ENCODE results near the gene FBXO8. TPM values are rescaled to one million over a fixed set of nuclear protein-coding genes. Genes with fewer than 3 reads are reported as not detected.

FBXO8 gene
- total RNA-seq, 2 experiments from 2014 or later, result 13.7 to 16.6 TPM

DNA sequence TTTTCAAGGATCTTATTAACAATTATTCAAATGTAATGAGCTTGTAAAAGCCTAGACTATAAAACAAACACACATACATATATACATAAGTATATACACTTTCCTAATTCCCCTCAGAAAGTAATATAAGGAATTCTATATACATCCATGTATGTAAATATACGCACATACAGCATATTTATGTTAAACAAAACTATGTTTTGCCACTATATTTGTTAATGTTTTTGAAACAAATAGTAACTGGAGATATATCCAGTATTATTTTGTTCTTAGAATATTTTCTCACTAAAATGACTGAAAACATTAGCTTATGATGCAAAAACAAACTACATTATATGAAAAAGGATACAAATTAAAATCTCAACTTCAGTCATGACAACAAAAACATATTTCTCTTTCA, 85.1 kb downstream of the FBXO8 start:
- Mint-ChIP-seq H3K4me1 (ENCODE audit: low read depth) (no peaks in the 10 kb centered on the region), H3K27ac (no peak overlapping the region), H3K9me3 (ENCODE audit: insufficient read depth) (no peaks in the 10 kb centered on the region), H3K36me3 (ENCODE audit: low read depth) (no peaks in the 10 kb centered on the region), H3K27me3 (ENCODE audit: low read depth) (peaks cover 15% of the 10 kb centered on the region), H3K4me3 (no peak overlapping the region)
- DNase-seq, result no peak
- POLR2A ChIA-PET, result no interaction called here
- CTCF ChIA-PET, result no interaction called here
- ATAC-seq, result no peak

DNA sequence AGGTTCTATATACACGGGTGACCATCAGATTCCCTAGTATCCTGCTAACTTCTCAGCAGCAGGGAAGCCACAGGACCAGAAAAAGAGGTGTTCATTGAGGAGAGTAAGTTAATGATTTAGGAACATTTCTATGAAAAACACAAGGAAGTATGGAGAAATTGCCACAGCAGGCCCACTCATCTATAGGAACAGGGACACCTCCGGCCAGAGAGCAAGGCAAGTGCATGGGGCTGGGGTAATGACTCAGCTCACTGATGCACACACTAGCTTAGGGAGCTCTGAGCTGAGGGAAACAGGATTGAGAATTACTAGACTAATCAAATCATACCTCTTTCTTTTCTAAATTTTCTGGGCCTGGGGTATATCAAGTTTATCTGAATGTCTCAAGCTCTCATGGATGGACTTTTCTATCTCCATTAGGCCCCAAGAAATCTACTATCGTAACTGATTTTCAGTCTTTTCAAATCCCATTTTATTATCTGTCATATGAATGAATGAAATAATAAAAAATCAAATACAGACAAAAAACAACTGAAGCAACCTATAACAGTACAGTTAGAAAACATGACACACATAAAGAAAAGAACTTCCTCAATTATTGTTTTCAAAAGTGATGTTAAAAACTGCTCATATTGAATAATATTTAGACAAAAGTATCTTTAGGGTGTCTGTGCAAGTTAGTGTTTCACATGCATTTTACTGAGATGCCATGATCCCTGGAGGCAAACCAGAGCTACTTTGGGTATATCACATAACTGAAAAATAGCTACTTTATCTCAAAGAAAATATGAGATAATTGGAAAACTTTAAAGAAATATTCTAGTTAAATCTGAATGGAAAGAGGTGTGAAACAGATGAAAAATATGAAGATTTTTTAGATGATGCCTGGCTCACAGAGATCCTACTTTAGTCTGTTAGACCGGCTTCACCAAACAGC, 89.8 kb downstream of the FBXO8 start:
- ATAC-seq (no peak), DNase-seq (no peak)
- Mint-ChIP-seq H3K4me3 (no peak overlapping the region), H3K27ac (no peak overlapping the region), H3K36me3 (ENCODE audit: low read depth) (no peaks in the 10 kb centered on the region), H3K27me3 (ENCODE audit: low read depth) (peaks cover 13% of the 10 kb centered on the region), H3K9me3 (ENCODE audit: insufficient read depth) (no peaks in the 10 kb centered on the region), H3K4me1 (ENCODE audit: low read depth) (no peaks in the 10 kb centered on the region)
- POLR2A ChIA-PET, result no interaction called here
- CTCF ChIA-PET, result no interaction called here

DNA sequence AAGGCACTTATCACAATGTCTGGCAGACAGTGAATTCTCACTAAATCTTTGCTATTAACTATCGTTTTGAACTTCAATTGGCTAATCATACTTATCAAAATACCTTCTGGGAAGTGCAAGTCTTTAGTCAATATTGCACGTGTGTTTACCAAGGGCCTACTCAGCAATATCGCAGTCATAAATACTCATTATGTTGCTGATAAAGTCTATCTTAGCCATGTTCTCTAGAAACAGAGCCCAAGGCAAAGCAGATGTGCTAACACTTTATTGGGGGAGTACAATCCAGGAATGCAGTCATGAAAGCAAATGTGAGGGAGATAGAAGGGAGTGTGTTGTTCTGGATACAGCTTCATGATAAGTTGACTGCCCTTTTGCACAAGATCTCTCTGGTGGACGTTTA, 90.5 kb downstream of the FBXO8 start:
- ChIA-PET CTCF (no interaction called here), POLR2A (no interaction called here)
- H3K4me3 Mint-ChIP-seq, result no peak overlapping the region
- no peak overlapping the region for H3K27ac Mint-ChIP-seq
- H3K9me3 Mint-ChIP-seq (ENCODE audit: insufficient read depth), result no peaks in the 10 kb centered on the region
- ATAC-seq (no peak), DNase-seq (no peak)
- no peaks in the 10 kb centered on the region for H3K4me1 Mint-ChIP-seq (ENCODE audit: low read depth)
- H3K27me3 Mint-ChIP-seq (ENCODE audit: low read depth), result peaks cover 13% of the 10 kb centered on the region
- no peaks in the 10 kb centered on the region for H3K36me3 Mint-ChIP-seq (ENCODE audit: low read depth)

DNA sequence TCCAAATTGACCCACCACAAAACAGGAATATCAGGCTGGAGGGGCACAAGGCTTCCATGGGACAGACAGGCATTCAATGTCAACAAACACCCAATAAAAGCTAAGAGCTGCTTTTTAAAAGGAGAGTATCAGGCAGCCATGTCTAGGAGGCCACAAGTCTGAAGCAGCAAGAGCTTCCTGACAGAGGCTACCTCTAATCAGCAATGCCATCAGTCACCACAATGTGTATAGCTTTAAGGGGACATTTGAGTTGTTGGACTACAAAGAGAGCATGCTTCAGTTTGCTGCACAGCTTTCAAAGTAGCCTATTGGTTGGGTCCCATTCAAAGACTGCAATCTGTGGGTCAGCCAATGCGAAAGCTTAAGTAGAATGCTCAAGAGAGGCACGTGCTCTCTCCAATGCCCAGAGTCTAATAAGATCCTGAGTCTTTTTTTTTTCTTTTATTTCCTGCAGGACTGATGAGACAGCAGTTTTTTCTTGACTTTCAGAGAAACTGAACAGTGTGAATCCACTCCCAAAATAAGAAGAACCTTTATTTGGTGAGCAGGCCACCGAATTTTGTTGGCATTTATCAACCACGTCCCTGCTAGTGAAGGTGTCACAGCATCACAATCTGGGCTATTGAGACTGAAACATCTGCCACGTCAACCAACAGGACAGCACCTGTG, 92.5 kb downstream of the FBXO8 start:
- Mint-ChIP-seq H3K36me3 (ENCODE audit: low read depth) (no peaks in the 10 kb centered on the region), H3K27ac (no peak overlapping the region), H3K4me1 (ENCODE audit: low read depth) (no peaks in the 10 kb centered on the region), H3K27me3 (ENCODE audit: low read depth) (peaks cover 14% of the 10 kb centered on the region), H3K4me3 (no peak overlapping the region), H3K9me3 (ENCODE audit: insufficient read depth) (no peaks in the 10 kb centered on the region)
- no peak for DNase-seq
- POLR2A ChIA-PET, result no interaction called here
- CTCF ChIA-PET, result no interaction called here
- ATAC-seq, result no peak

DNA sequence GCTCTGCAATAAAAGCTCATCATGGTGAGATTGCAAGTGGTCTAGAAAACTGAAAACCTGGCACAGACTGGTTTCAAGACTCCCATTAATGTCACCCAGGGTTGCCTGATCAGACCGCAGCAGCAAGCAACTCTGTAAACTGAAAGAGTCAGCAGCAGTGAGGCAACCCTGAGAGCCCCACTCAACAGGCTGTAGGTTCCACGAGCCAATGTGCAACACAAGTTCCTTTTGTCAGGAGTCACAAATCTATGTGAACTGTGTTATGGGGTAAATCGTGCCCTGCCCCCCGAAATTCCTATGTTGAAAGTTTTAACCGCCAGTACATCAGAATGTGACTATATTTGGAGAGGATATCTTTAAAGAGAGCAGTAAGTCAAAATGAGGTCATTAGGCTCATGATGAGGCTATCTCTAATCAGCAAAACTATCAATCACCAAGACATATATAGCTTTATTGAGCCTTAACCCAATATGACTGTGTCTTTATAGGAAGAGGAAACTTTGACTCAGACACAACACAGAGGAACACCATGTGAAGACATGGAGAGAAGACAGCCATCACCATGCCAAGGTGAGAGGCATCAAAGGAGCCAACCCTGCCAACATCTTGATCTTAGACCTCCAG, 94.0 kb downstream of the FBXO8 start:
- H3K9me3 Mint-ChIP-seq (ENCODE audit: insufficient read depth), result no peaks in the 10 kb centered on the region
- H3K4me1 Mint-ChIP-seq (ENCODE audit: low read depth), result no peaks in the 10 kb centered on the region
- H3K36me3 Mint-ChIP-seq (ENCODE audit: low read depth), result no peaks in the 10 kb centered on the region
- H3K4me3 Mint-ChIP-seq, result no peak overlapping the region
- no peak for ATAC-seq
- POLR2A ChIA-PET, result no interaction called here
- H3K27ac Mint-ChIP-seq, result no peak overlapping the region
- no peak for DNase-seq
- H3K27me3 Mint-ChIP-seq (ENCODE audit: low read depth), result peaks cover 17% of the 10 kb centered on the region
- CTCF ChIA-PET, result no interaction called here

Other genes with a start within 250 kb of the FBXO8 start
- gene CEP44, start 244 bp upstream of the FBXO8 start, total RNA-seq, result 10 to 100 TPM; 19.1 to 21.2 TPM
- 10 to 100 TPM; 16.5 to 19.5 TPM for gene HPGD, start 238.8 kb upstream of the FBXO8 start, total RNA-seq

All from activated CD8-positive, alpha-beta T cell treated with anti-CD3 and anti-CD28 coated beads, Interleukin-2, amount 10 ng/mL, durations not matched to agents 7 days and 5 days (primary cell).